Activated naive CD8-positive, alpha-beta T cell treated with anti-CD3 and anti-CD28 coated beads, Interleukin-2, amount 50 U/mL, for 16 hours (primary cell): Measurements from ENCODE around the gene MMP15.
"Not testable (repeated sequence)": the region's sequence is repeated elsewhere in the genome, so short reads cannot be mapped to it uniquely, and the experiment has no call there.

Experiments used
- DNase-seq: peaks from one replicate; pipeline ENCODE4 v3.0.0-alpha.2; 2020; ENCODE audit warnings: low read depth, low spot score

MMP15 gene

DNA sequence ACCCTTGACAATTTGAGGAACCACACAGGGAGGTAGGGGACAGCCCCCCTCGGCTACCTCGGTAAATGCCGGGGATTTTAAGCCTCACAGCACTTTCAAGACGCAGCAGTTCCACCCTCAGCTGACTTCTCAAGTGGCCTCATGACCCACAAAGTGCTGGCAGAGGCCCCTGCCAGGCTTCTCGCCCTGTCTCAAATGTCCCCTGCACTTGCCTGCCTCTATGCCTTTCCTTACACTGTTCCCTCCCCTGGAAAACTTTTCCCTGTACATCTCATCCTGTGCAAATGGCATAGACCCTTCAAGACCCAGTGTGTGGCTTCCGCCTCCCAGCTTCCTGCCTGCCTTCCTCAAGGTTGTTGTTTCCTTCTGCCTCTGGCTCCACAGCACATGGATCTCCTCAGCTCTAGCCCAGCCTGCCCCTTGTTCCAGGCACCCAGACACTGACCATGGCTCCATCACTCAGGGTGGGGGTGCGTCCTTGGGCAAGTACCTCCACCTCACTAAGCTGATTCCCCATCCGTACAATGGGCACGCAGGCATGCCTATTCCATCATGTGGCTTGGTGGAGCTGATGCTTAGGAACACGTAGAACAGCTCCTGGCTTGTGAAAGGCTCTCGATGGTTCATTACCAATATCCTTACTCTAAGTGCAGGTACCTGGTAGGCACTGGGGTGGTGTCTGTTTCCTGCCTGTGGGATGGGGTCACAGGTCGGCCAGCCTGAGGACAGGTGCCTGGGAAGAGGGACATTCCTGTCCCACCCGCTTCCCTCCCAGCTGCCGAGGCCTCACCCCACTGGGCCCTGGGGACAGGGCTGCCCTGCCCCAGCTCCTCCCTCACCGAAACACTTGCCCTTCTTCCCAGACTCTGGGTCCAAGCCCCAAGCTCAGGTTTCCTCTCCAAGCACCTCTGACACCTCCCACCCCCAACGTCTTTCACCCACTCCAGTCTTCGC lies 24.0 kb downstream of the MMP15 start:
- no peak for DNase-seq

DNA sequence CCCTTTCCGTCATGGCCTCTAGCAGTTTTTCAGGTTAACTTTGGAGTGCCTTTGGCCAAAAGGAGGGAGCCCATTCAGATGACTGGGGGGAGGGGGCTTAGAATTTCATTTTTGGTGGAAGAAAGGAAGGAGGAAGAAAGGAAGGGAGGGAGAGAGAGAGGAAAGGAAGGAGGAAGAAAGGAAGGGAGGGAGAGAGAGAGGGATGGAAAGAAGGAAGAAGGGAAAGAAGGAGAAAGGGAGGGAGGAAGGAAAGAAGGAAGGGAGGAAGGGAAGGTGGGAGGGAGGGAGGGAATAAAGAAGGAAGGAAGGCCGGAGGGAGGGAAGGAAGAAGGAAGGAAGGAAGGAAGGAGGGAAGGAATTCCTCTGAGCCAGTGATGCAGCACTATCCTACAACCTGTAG lies 25.7 kb downstream of the MMP15 start:
- DNase-seq, result no peak

DNA sequence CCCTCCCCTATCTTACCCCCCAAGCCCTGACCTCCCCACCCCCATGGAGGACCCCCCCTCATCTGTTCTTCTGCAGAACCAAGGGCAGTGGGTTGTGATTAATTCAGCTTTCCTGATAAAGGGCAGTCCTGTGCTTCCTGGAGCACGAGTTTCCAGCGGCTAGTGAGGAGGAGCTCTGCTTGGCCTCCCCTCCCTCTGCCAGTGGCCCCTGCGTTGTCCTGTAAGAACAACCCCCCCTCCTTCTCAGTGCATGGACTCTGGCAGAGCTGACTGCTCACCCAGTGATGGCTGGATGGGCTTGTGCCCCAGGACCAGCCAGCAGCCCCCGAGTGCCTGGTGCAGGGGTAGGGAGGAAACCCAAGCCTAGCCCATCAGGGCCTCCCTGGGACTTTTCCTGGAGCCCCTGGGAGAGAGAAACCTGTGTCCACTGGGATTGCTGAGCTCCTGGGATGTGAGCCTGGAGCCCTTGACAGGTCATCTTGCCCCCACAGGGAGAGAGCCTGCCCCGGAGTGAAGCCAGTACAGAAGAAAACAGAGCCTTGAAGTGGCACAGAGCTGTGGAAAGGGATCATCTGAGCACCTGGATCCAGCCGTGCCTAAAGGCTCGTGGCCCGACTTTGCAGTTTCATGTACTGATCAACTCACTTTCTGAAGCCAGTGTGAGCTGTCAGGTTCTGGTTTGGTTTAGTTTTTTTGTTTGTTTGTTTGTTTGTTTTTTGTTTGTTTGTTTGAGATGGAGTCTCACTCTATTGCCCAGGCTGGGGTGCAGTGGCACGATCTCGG lies 26.5 kb downstream of the MMP15 start:
- no peak for DNase-seq

GRCh38 chr16:58053682-58054005 lies 28.1 kb downstream of the MMP15 start:
- DNase-seq, result no peak

GRCh38 chr16:58054289-58054688 lies 28.7 kb downstream of the MMP15 start:
- no peak for DNase-seq

DNA sequence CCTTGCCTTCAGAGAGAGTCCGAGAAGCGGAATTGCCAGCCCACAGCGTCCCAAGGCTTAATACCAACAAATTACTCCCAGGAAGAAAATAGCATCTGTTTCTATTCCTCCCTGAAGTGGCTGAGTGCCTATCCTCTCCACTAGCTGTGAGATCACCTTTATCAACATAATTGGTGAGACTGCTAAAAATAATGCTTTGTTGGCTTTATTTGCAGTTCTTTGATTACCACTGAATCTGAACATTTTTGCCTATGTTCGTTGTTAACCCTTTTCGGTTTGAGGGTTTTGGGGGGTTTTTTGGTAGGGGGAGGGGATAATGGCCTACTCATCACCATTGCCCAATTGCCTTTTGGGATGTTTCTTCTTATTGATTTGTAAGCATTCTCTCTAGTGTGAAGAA lies 31.0 kb downstream of the MMP15 start:
- no peak for DNase-seq

DNA sequence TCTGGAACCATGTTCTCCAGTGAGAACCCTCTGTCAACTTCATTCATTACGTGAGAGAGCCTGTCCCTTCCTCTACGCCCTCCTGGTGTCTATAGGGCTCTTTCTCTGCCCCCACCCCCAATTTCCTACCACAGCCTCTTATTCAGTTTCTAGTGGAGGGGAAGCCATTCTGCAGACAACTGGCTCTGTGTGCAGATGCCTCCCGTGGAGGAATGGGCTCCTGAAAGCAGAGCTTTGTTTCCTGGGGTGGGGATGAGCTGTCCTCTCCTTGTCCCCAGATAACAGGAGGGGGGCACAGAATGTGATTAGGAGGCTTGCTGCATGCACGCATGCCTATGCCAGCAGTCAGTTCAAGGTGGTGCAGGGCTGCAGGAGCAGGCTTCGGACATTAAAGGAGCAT lies 31.6 kb downstream of the MMP15 start:
- DNase-seq, result no peak

DNA sequence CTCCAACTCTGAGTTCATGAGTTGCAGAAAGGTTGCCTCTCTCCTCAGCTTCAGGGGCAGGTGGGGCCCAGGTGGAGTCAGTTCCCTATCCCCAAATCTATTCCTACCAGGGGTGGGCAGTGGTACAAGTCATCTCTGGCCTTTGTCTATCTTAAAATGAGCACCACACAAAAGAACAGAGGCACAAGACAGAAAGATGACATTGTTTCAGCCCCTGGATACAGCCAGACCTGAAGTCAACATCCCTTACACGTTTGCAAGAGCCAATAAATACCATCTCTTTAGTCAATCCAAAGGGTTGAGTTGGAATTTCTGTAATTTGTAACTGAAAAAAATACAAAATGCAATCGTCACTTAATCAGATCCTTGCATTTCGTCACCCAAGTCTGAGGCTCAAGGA lies 32.2 kb downstream of the MMP15 start:
- no peak for DNase-seq

DNA sequence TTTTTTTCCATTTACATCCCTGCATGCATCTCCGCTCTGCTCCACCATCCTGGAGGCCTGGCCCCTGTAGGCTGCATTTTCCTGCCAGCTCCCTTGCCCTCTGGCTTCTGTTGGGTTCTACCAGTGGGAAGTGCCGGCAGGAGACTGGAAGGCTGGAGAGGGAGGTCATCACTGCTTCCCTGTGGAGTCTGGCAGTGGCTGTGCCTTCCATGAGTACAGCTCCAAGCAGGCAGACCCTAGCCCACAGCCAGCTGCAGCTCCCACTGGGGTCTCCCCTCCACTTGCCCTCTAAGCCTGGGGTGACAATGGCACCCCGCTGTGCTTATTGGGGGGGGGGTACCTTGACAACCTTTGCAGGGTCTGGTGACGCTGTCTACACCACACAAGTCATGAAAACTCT lies 37.3 kb downstream of the MMP15 start:
- no peak for DNase-seq

- DNase-seq, result no peak
Measured at GRCh38 chr16:58063377-58064076, 38.0 kb downstream of the MMP15 start.

DNA sequence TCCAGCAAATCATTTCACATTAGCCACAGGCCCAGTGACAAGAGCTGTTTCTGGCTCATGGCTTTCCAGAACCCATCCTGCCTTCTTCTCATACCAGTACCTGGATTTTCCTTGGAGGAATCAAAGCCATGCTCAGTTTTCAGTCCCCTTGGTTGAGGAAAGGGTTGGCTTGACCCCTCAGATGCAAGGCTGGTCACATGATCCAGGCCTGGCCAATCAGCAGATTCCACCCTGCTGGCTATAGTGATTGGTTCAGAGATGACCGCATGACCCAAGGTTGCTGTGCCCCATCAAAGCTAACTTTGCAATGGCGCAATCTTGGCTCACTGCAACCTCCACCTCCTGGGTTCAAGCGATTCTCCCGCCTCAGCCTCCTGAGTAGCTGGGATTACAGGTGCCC lies 45.0 kb downstream of the MMP15 start:
- DNase-seq, result no peak

- not testable (repeated sequence) for DNase-seq
Measured at GRCh38 chr16:58072134-58072533, 46.6 kb downstream of the MMP15 start.

DNA sequence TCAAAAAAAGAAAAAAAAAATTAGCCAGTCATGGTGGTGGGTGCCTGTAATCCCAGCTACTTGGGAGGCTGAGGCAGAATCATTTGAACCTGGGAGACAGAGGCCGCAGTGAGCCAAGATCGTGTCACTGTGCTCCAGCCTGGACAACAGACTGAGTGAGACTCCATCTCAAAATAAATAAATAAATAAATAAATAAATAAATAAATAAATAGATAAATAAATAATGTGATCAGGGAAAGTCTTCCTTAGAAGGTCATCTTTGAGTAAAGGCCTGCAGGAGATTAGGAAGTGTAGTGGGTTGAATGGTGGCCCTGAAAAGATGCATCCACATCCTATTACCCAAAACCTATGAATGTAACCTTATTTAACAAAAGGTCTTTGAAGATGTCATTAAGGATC lies 47.5 kb downstream of the MMP15 start:
- DNase-seq, result not testable (repeated sequence)

DNA sequence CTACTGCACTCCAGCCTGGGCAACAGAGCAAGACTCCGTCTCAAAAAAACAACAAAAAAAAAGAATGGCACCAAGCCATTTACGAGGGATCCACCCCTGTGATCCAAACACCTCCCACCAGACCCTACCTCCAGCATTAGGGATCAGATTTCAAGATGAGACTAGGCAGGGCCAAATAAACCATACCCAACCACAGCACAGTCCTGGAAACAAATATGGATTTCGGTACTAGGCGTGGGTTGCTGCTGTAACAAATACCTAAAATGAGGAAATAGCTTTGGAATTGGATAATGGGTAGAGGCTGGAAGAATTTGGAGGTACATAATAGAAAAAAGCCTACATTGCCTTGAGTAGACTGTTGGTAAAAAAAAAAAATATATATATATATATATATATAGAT lies 49.1 kb downstream of the MMP15 start:
- no peak for DNase-seq

- no peak for DNase-seq
Measured at GRCh38 chr16:58076514-58076913, 51.0 kb downstream of the MMP15 start.

DNA sequence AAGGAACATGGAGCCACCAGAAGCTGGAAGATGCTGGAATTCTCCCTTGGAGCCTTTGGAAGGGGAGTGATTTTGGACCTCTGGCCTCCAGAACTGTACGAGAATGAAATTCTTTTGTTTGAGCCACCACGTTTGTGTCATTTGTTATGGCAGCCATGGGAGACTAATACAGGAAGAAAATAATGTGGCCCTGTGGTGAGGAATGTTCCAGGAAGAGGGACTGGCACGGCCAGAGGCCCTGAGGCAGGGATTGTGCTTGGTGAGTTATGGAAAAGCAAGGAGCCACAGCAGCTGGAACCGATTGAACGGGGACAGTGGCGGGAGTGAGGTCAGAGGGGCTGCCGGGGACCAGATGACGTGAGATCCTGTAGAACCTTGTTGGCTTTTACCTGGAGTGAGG lies 52.2 kb downstream of the MMP15 start:
- no peak for DNase-seq

- DNase-seq, result not testable (repeated sequence)
Measured at GRCh38 chr16:58080657-58081056, 55.1 kb downstream of the MMP15 start.

- no peak for DNase-seq
Measured at GRCh38 chr16:58082381-58082780, 56.8 kb downstream of the MMP15 start.

GRCh38 chr16:58084635-58085034 lies 59.1 kb downstream of the MMP15 start:
- DNase-seq, result no peak

DNA sequence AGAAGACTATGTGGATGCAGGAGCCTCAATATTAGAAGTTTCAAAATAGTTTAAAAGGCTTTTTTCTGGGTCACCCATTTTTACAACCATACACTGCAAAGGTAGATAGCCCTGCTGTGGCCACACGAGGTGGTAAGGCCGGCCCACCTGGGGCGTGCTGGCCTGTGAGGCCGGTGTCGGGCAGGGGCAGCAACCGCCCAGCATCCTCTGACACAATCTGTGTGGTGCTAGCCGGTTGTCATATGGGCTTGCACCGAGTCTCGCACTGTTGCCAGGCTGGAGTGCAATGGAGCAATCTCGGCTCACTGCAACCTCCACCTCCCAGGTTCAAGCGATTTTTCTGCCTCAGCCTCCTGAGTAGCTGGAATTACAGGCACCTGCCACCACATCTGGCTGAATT lies 59.6 kb downstream of the MMP15 start:
- no peak for DNase-seq

DNA sequence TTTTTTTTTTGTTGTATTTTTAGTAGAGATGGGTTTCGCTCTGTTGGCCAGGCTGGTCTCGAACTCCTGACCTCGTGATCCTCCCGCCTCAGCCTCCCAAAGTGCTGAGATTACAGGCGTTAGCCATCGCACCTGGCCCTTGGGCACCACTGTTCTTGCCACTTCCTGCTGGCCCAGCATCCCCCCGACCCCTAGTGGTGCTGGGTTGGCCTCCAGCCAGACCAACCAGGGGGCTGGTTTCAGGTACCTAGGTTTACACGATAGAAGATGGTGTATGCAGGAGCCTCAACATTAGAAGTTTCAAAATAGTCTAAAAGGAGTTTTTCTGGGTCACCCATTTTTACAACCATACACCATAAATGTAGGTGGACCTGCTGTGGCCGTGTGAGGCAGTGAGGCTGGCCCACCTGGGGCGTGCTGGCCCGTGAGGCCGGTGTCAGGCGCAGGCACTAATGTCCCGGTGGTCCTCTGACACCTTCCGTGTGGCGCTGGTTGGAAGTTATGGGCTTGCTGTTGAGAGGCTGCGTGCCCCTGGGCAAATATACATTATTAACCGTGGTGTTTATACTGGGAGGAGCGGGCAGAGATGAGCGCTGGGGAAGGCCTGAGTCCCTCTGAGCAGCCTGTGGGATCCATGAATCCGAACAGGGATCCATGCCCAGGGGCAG lies 60.2 kb downstream of the MMP15 start:
- DNase-seq, result no peak
